Loucy (cell line): Measurements from ENCODE around the gene LIN7B.

Experiments
- CTCF ChIP-seq: fragments of 200-600 bp; sonication (generic); conservative IDR thresholded peaks from 2 replicates; pipeline ENCODE4 v1.5.1; 2014; ENCODE audit warnings: mild to moderate bottlenecking, antibody characterized with exemption, low read length
- EZH2phosphoT487 ChIP-seq: fragments of 200-600 bp; IDR thresholded peaks from 2 replicates; pipeline ENCODE4 v1.6.1; 2018; ENCODE audit warnings: antibody characterized with exemption, mild to moderate bottlenecking, moderate library complexity, borderline replicate concordance

DNA sequence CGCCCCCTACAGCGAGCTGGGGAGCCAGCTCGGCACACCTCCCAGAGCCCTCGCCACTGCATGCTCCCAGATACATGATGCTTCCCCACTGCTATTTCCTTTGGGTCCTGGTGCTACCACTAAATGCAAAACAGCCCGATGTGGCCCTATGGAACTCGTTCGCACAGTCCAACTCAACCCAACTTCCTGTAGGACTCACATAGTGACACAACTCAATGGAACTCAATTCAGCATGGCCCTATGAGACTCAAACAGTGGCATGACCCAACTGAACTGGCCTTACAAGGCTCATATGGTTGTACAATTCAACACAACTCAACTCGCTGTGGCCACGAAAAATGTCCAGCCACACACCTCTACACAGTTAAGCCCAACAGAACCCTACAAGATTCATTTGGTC lies 45.1 kb upstream of the LIN7B start:
- TF ChIP-seq CTCF, result no peak
- no peak for TF ChIP-seq EZH2phosphoT487
